ENCODE measurements around the gene CRIP2.

The CRIP2 gene, protein sequence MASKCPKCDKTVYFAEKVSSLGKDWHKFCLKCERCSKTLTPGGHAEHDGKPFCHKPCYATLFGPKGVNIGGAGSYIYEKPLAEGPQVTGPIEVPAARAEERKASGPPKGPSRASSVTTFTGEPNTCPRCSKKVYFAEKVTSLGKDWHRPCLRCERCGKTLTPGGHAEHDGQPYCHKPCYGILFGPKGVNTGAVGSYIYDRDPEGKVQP

DNA sequence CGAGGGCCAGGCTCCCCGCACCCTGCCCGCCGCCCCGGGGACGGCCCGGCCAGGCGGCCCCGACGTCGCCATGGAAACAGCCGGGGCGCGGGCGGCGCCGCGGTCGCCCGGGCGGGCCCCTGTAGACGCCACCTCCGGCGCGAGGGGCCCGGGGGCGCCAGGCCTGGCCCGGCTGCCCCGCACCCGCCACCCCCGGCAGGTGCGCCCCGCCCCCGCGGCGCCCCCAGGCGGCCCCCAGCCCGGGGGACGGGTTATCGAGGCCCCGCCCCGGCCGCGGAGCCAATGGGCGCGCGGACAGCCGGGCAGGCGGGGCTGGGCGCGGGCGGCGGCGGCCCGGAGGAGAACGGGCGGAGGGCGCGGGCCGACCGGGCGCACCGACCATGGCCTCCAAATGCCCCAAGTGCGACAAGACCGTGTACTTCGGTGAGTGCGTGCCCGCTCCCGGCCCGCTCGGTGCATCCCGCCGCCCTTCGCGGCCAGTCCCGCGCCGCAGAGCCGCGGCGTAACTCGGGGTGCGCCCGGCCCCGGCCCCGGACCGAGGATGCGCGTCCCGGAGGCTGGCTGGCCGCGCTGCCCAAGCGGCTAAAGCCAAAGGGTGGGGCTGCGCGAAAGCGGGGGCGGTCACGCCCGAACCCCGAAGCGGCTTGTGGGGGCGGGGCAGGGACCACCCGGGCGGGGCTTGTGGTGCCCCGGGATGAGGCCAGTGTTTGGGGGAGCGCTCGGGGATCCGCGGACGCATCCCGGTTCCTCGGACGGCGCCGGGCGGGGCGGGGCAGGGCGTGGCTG is at the start of gene CRIP2:
TSS of gene CRIP2 (plus strand) at position 339 of the 786 bp plus-strand sequence. CDS start at position 381, 42 bp downstream.
- Histone ChIP-seq H3K36me3 (ENCODE audit: control insufficient read depth, insufficient read depth, low read length) (no peaks in the 10 kb centered on the region), H3K9ac (peak within 1 kb of the TSS; percentile 57), H3K27ac (peak within 1 kb of the TSS; percentile 81), H3K79me2 (no peaks in the 10 kb centered on the region), H3K27me3 (ENCODE audit: control insufficient read depth, insufficient read depth, low read length) (no peaks in the 10 kb centered on the region), H3K9me3 (ENCODE audit: control insufficient read depth, low read length) (no peaks in the 10 kb centered on the region), H3K4me3 (ENCODE audit: low read depth, low read length) (peak within 1 kb of the TSS; percentile 57), H3K4me2 (ENCODE audit: low read length) (peak within 1 kb of the TSS; percentile 89), H3K4me1 (peaks cover 14% of the 10 kb centered on the region), H2AFZ (peak within 1 kb of the TSS; percentile 94)
- TF ChIP-seq, protein P1, sequence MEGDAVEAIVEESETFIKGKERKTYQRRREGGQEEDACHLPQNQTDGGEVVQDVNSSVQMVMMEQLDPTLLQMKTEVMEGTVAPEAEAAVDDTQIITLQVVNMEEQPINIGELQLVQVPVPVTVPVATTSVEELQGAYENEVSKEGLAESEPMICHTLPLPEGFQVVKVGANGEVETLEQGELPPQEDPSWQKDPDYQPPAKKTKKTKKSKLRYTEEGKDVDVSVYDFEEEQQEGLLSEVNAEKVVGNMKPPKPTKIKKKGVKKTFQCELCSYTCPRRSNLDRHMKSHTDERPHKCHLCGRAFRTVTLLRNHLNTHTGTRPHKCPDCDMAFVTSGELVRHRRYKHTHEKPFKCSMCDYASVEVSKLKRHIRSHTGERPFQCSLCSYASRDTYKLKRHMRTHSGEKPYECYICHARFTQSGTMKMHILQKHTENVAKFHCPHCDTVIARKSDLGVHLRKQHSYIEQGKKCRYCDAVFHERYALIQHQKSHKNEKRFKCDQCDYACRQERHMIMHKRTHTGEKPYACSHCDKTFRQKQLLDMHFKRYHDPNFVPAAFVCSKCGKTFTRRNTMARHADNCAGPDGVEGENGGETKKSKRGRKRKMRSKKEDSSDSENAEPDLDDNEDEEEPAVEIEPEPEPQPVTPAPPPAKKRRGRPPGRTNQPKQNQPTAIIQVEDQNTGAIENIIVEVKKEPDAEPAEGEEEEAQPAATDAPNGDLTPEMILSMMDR (IDR thresholded peaks at IDR 0.05): no peak

DNA sequence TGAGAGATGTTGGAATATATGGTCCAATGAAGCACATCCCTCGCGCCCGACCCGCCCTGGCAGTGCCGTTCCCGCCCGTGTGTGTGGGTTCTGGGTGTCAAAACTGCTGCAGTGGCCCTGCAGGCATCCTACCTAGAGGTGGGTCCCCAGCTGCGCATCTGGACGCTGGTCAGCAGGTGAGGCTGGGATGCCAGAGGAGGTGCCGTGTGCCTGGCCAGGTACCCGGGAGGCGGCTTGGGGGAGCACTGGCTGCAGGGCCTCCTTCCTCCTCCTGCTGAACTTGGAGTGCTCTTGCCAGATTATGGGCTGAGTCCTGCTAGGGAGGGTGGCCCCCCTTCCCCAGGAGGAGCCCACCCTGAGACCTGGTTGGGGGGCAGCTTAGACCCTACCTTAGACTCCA is 49.8 kb upstream of the CRIP2 start:
- H3K4me2 ChIP-seq (ENCODE audit: low read length): no peak overlapping the region
- no peaks in the 10 kb centered on the region for H3K36me3 ChIP-seq (ENCODE audit: control insufficient read depth, insufficient read depth, low read length)

DNA sequence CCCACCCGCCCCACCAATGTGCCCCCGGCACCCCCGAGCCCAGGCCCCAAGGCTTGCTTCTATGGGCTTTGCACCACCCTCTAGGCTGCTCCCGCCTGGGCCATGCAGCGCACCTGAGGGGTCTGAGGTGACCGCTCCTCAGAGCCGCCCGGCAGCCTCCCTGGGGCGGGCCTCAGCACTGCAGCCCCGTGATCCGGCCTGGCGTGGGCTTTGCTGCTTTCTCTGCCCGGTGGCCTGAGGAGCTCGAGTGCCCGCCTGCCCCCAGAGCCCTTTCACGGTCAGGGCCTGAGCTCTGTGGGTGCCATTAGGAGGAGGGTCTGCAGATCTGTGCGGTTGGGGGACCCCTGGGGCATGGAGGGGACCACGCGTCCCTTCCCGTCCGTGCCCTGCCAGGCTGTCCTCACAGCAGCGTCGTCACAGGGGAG is 48.8 kb upstream of the CRIP2 start:
- no peaks in the 10 kb centered on the region for H3K27me3 ChIP-seq (ENCODE audit: control insufficient read depth, insufficient read depth, low read length)
- H3K36me3 ChIP-seq (ENCODE audit: control insufficient read depth, insufficient read depth, low read length): no peaks in the 10 kb centered on the region
- no peak overlapping the region for H3K4me2 ChIP-seq (ENCODE audit: low read length)
- H3K27ac ChIP-seq: no peak overlapping the region
- no peak overlapping the region for H3K9ac ChIP-seq
- H3K4me3 ChIP-seq (ENCODE audit: low read depth, low read length): no peak overlapping the region
- no peaks in the 10 kb centered on the region for H3K9me3 ChIP-seq (ENCODE audit: control insufficient read depth, low read length)
- peaks cover 8% of the 10 kb centered on the region for H3K79me2 ChIP-seq
- no peak overlapping the region for H2AFZ ChIP-seq
- peaks cover 9% of the 10 kb centered on the region for H3K4me1 ChIP-seq
- TF ChIP-seq, protein P1 (IDR thresholded peaks at IDR 0.05): no peak

More for the DNA sequence above, 49.8 kb upstream of the CRIP2 start:
- no peaks in the 10 kb centered on the region for H3K27me3 ChIP-seq (ENCODE audit: control insufficient read depth, insufficient read depth, low read length)
- TF ChIP-seq, protein P1 (IDR thresholded peaks at IDR 0.05): no peak
- peaks cover 12% of the 10 kb centered on the region for H3K79me2 ChIP-seq
- no peaks in the 10 kb centered on the region for H3K9me3 ChIP-seq (ENCODE audit: control insufficient read depth, low read length)
- H3K4me1 ChIP-seq: peaks cover 9% of the 10 kb centered on the region
- no peak overlapping the region for H3K27ac ChIP-seq
- H3K9ac ChIP-seq: no peak overlapping the region
- no peak overlapping the region for H2AFZ ChIP-seq
- no peak overlapping the region for H3K4me3 ChIP-seq (ENCODE audit: low read depth, low read length)

DNA sequence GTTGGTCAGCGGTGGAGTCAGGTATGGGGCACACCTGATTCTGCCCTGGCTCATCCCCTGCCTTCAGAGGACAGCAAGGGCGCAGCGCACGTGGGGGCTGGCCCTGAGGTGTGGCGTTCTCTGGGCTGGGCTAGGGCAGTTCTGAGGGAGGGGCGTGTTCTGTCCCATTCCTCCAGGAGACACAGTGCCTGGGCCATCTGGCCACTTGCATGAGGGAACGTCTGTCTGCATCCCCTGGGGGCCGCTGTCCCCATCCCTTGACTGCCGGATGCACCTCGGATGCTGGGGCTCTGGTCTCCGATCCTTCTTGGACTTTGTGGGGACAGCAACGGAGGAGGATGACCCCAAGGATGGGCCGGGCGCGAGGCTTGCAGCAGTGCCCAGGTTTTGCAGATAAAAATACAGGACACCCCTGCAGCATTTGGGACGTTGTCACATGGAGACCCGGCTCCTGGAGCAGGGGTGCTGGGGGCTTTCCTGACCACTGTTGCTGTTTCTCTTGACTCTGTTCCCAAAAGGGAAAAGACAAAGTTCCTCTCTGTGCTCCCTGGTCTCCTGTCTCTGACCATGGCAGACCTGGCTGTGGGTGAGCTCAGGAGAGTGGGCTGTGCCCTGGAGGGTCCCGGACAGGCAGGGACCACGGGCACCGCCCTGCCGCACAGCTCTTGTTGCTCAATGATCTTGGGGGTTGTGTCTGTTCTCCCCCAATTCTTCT is 48.0 kb upstream of the CRIP2 start:
- Histone ChIP-seq H3K79me2 (peaks cover 7% of the 10 kb centered on the region), H3K27me3 (ENCODE audit: control insufficient read depth, insufficient read depth, low read length) (no peaks in the 10 kb centered on the region), H2AFZ (no peak overlapping the region), H3K4me3 (ENCODE audit: low read depth, low read length) (no peak overlapping the region), H3K36me3 (ENCODE audit: control insufficient read depth, insufficient read depth, low read length) (no peaks in the 10 kb centered on the region), H3K9me3 (ENCODE audit: control insufficient read depth, low read length) (no peaks in the 10 kb centered on the region), H3K4me2 (ENCODE audit: low read length) (no peak overlapping the region), H3K27ac (no peak overlapping the region), H3K9ac (no peak overlapping the region), H3K4me1 (peaks cover 1% of the 10 kb centered on the region)
- TF ChIP-seq, protein P1 (IDR thresholded peaks at IDR 0.05): no peak

All from parathyroid adenoma (tissue), 2 donors.